ENCODE results near the gene TPSD1. TPM values are rescaled to one million over a fixed set of nuclear protein-coding genes. Genes with fewer than 3 reads are reported as not detected.
"Not testable (repeated sequence)": the region's sequence is repeated elsewhere in the genome, so short reads cannot be mapped to it uniquely, and the experiment has no call there.

The TPSD1 gene
- total RNA-seq = not detected in 2 replicates

DNA sequence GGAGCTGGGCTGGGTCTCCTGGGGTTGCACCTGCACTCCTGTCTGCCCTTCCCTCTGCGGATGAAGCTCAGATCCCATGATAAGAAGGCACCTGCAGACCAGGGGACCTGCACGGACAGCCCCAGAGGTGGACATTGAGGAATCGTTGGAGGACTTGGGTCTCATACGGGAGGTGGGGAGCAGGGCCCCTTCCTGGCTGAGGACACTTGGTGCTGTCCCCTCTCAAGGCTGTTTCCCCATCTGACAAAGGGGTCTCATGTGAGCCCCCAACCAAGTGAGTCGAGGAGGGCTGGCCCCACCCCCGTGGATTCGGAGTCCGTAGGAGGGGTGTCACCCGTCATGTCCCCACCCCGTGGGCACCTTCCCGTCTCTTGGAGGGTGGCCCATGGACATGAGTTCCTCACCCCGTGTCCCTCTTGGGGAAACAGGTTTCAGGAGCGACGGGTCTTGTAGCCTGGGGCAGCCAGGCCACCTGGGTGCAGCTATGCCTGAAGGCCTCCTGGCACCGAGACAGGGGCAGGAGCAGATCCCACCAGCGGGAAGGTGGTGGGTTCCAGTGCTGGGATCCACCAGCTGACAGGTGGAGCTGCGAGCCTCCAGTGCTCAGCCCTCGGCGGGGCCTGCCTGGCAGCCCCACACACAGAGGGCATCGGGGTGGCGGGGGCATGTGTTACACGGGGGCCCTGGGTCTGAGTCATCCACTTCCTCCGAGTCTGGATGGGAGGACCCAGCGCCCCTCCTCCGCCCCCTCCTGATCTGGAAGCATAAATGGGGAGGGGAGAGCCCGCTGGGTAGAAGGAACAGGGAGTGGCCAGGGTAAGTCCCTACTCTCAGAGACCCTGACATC is at the start of gene TPSD1:
Gene TPSD1, plus strand, starts transcription at position 794 of the 847 bp plus-strand sequence. CDS start 212 bp downstream, outside the sequence.
- not testable (repeated sequence) for DNase-seq (ENCODE audit: low read depth, low spot score)

DNA sequence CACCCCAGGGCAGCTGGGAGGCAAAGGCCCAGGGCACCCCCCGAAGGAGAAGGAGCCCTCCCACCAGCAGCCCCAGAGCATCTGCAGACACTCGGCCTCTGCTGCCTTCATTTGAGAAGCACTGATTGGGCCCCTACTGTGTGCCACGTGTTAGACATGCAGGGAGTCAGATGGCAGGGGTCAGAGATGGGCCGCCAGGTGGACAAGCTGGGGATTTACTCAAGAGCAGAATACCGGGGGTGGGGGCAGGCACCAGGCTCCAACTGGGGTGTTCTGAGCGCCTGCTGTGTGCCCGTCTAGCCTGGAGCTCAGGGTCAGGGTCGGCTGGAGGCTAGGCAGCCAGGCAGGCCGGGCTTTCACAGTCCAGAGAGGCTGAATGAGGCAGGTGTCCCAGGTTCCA is 49.5 kb upstream of the TPSD1 start:
- DNase-seq (ENCODE audit: low read depth, low spot score) = no peak

DNA sequence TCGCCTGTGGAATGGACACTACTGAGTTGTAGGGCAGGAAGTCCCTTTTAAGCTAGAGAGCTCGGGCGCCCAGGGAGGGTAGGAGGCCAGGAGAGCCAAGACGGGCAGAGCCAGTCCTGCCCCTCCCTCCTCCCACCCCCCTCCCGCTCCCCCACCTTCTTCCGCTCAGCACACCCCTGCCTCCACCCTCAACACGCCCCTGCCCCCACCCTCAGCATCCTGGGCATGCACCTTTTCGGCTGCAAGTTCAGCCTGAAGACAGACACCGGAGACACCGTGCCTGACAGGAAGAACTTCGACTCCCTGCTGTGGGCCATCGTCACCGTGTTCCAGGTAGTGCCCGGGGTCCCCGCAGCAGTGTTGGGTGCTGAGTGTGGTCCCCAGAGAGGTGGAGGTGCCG is 49.1 kb upstream of the TPSD1 start:
- no peak for DNase-seq (ENCODE audit: low read depth, low spot score)

DNA sequence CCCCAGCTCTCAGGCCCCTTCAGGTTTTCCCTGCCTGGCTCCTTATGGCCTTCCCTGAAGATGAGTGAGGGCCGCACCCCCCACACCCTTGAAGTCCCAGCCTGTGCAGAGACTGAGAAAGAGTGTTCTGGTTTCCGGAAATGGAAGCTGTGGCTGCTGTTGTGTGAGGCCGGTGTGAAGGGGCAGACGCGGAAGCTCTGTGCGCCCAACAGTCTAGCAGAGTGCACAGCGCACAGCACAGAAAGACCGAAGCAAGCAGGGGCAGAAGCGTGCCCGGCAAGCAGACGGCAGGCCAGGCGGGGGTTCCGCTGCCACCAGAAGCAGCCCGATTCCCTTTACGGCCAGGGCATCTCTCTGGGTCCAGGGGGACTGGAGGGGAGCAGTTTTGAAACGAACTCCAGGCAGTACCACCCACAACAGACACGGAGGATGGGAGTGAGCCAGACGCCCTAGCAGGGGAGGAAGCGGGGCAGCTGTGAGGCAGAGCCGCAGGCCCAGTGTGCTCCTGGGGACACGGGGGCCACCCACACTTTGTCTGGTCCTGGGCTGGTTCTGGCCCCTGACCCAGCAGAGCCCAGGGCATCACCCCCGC is 47.5 kb upstream of the TPSD1 start:
- no peak for DNase-seq (ENCODE audit: low read depth, low spot score)

DNA sequence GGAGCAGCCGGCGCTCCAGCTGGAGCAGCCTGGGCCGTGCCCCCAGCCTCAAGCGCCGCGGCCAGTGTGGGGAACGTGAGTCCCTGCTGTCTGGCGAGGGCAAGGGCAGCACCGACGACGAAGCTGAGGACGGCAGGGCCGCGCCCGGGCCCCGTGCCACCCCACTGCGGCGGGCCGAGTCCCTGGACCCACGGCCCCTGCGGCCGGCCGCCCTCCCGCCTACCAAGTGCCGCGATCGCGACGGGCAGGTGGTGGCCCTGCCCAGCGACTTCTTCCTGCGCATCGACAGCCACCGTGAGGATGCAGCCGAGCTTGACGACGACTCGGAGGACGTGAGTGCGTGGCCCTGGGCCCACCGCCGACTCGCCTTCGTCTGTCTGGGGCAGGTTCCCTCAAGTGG is 46.8 kb upstream of the TPSD1 start:
- DNase-seq (ENCODE audit: low read depth, low spot score) = no peak

DNA sequence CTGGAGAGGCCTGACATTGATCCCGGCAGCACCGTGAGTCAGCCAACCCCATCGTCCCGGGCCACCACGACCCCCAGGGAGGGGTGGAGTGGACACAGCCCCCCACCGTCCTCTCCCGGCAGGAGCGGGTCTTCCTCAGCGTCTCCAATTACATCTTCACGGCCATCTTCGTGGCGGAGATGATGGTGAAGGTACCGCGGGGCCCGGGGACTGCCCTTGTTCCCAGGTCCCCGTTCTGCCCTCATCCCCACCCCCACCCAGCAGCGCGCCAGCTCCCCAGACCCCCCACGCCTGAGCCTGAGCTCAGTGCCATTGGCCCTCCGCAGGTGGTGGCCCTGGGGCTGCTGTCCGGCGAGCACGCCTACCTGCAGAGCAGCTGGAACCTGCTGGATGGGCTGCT is 45.4 kb upstream of the TPSD1 start:
- no peak for DNase-seq (ENCODE audit: low read depth, low spot score)

DNA sequence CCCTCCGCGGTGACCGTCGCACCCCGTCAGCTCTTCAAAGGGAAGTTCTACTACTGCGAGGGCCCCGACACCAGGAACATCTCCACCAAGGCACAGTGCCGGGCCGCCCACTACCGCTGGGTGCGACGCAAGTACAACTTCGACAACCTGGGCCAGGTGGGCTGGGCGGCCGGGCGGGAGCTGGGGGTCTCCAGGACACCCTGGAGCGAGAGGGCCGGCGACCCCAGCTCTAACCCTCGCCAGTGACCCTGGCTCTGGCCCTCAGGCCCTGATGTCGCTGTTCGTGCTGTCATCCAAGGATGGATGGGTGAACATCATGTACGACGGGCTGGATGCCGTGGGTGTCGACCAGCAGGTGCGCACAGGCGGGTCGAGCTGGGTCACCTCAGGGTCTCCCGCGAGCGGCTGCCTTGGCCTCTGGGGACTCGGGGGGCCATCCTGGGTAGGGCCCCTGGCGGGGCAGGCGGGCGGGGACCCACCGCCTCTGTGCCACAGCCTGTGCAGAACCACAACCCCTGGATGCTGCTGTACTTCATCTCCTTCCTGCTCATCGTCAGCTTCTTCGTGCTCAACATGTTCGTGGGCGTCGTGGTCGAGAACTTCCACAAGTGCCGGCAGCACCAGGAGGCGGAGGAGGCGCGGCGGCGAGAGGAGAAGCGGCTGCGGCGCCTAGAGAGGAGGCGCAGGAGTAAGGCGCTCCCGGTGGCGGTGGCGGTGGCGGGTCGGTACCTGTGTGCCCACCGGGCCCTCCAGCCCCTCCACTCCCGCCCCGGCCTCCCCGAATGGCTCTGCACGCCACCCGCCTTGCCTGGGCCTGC is 44.2 kb upstream of the TPSD1 start:
- DNase-seq (ENCODE audit: low read depth, low spot score) = no peak

DNA sequence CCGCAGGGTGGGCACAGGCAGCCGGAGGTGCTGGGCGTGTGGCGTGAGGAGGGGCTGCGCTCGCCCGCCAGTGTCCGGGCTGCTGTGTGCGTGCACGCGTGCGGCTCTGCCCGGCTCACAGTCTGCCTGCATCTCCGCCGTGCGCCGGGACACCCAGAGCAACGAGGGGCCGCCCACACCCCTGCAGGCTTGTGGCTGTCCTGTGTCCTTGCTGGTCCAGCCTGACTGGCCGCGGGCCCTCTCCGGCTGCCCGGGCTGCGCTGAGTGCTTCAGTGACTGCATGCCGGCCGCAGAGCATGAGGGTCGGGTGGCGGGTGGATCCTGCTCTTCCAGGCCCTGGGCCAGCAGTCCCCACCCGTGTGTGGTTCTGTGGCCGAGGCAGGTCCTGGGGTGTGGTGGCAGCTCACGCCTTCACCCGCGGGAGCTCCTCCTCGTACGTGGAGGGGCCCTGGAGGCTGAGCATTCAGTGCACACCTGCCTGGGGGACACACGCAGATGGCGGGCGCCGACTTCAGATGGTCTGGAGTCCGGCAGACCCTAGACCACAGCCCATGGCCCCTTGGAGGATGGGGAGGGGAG is 43.2 kb upstream of the TPSD1 start:
- DNase-seq (ENCODE audit: low read depth, low spot score) = no peak

DNA sequence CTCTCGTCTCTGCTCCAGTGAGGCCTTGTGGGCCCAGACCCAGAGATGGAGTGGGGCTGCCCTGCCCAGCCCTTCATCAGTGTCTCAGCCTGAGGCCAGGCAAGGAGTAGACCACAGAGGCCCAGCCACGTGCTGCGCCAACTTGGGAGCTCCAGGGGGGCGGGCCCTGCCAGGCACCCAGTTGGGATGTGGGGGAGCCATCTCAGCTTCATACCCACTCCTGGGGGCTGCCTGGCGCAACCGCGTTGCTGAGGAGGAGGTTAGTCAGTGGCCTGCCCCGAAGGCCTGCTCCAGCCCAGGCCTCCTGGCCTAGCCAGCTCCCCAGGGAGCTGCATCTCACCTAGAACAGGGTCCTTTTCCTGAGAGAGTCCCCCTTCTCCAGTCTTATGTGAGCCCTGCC is 42.6 kb upstream of the TPSD1 start:
- no peak for DNase-seq (ENCODE audit: low read depth, low spot score)

DNA sequence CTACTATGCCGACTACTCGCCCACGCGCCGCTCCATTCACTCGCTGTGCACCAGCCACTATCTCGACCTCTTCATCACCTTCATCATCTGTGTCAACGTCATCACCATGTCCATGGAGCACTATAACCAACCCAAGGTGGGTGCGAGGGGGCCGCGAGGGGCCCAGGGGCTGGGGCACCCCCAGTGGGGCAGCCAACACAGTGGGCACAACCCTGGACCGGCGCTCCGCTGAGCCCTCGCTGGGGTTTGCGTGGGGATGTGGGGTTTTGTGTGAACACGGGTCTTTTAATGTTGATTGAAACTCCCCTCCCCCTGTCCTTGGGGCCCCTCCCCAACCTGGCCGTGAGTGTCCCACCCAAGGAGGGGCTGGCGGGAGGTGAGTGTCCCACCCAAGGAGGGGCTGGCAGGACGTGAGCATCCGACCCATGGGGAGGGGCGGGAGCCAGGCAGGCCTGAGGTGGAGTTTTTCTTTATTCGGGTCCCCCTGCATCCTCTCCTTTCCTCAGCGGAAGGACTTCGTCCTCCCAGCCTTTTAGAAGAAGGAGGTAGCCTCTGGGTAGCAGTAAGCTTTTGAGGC is 42.0 kb upstream of the TPSD1 start:
- no peak for DNase-seq (ENCODE audit: low read depth, low spot score)

DNA sequence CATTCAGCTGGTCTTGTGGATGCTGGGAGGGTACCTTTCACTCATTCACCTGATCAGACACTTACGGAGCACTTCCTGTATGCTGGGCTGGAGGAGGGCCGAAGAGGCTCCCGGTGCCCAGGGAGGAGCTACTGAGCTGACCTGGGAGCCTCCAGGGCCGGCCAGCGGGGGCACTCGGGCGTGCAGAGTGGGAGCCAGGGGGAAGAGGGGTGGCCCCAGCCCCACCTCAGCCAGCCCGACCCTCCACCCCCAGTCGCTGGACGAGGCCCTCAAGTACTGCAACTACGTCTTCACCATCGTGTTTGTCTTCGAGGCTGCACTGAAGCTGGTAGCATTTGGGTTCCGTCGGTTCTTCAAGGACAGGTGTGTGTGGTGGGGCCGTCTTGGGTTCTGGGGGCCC is 41.1 kb upstream of the TPSD1 start:
- DNase-seq (ENCODE audit: low read depth, low spot score) = no peak

DNA sequence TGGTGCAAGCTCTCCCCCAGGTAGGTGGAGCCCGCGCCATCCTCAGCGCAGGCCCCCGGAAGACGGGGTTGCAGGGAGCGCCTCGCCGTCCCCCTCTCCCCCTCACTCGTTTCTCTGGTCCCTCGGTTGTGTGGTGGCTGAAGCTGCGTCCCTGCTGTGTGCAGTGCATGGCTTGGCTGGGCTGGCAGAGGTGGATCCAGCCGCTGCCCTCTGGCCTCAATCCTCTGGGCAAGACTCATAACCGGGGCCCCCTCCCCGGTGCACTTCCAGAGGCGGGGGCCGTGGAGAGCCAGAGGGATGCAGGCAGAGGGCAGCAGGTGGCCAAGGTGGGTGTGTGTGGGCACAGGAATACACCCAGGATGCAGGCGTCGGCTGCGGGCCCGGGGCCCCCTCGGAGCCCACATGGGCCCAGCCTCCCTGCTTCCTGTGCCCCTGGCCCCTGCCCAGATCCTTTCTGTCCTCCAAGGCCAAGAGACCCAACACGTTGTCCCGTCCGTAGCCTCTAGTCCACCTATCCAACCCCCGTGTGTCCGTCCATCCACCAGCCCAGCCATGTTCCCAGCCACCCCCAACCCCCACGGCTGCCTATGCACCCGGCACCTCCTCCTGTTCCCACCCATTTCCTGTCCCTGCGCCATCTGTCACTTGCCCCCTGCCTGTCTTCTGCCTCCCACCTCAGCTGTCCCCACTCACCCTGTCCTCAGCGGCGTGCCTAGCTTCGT is 40.1 kb upstream of the TPSD1 start:
- DNase-seq (ENCODE audit: low read depth, low spot score) = no peak

DNA sequence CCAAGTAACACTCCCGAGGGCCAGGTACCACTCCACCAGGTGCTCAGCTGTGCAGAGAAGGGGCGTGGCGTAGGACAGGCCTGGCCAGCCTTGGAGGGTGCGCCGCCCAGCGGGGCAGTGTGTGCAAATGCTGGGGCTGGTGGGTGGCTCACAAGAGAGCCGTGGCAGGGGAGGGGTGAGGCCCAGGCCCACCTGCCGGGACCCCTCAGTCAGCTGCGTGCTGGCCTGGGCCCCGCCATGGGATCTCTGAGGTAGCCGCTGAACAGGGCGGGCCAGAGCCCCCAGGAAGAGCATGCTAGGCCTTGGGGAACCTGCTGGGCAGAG is 39.6 kb upstream of the TPSD1 start:
- DNase-seq (ENCODE audit: low read depth, low spot score) = no peak

DNA sequence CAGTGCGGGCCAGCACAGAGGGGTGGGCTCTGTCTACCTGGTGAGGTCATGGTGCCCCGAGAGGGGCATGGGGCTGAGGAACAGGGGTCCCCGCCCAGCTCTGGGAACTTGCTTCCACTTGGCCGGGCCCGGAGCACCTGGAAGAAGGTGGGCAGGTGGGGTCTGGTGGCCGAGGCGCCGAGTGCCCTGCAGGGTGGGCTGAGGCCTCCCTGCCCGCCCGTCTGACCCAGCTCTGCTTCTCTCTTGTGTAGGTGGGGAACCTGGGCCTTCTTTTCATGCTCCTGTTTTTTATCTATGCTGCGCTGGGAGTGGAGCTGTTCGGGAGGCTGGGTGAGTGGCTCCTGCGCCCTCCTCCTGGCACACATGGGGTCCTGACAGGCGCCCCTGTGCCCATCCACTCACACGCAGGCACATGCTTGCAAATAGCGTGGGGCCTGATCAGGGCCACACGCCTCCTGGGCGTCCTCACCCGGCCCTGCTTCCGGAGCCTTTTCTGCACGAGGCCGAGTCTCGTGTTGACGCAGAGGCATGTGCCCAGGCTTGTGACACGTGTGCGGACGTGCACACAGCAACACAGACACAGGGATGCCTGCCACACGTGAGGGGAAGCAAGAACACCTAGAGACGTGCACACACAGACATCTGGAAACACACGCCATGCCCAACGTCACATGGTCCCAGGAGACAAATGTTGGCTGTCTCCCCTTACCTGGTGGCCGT is 39.0 kb upstream of the TPSD1 start:
- no peak for DNase-seq (ENCODE audit: low read depth, low spot score)

DNA sequence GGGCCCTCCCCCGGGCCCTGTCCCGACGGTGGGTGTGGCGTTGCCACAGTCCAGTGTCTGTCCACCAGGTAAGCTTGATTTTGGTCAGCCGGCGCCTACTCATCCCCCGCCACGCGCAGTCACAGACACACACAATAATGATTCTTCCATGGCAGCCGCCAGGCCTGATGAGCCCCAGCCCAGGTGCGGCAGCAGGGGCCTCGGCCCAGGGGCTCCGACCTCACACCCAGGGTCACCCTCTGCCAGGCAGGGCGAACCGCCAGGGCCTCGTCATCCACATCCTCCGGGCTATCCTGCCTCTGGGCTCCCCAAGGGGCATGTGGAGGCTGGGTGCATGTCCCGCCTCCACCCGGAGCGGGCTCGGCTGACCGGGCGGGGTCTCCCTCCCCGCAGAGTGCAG is 38.3 kb upstream of the TPSD1 start:
- DNase-seq (ENCODE audit: low read depth, low spot score) = no peak

DNA sequence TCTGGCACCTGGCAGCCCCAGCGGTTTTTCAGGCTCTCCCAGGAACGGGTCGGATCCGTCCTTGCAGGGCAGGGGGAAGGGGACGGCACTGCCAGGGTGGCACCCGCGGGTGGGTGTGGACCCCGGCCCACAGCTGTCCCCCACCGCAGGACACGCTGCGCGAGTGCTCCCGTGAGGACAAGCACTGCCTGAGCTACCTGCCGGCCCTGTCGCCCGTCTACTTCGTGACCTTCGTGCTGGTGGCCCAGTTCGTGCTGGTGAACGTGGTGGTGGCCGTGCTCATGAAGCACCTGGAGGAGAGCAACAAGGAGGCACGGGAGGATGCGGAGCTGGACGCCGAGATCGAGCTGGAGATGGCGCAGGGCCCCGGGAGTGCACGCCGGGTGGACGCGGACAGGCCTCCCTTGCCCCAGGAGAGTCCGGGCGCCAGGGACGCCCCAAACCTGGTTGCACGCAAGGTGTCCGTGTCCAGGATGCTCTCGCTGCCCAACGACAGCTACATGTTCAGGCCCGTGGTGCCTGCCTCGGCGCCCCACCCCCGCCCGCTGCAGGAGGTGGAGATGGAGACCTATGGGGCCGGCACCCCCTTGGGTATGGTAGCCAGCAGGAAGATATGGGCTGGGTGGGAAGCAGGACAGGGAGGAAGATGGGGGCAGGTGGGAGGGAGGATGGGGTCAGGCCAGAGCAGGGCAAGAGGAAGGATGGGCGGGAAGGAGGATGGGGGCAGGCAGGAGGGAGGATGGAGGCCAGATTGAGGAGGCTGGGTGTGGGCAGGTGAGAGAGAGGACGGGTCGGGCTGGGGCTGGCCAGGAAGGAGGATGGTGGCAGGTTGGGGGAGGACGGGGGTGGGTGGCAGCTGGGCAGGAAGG is 37.6 kb upstream of the TPSD1 start:
- no peak for DNase-seq (ENCODE audit: low read depth, low spot score)

DNA sequence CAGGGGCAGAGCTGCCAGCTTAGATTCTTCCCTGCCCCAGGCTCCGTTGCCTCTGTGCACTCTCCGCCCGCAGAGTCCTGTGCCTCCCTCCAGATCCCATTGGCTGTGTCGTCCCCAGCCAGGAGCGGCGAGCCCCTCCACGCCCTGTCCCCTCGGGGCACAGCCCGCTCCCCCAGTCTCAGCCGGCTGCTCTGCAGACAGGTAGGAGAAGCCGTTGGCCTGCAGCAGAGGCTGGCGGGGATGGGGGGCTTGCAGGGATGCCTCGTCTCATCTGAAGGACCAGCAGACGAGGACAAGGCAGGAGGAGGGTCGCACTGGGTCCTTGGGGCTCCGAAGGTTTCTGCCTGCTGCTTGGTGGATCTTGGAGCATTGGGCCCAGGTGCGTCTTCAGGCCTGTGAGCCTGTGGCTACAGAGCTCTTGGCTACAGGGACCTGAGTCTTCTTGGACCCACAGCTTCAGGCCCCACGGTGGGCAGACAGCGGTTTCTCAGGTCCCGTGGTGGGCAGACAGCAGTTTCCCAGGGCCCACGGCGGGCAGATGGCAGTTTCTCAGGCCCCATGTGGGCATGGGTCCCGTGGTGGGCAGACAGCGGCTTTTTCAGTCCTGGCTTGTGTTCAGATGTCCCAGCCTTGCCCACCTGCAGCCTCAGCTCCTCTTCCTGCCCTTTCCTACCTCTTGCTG is 36.8 kb upstream of the TPSD1 start:
- DNase-seq (ENCODE audit: low read depth, low spot score) = no peak

DNA sequence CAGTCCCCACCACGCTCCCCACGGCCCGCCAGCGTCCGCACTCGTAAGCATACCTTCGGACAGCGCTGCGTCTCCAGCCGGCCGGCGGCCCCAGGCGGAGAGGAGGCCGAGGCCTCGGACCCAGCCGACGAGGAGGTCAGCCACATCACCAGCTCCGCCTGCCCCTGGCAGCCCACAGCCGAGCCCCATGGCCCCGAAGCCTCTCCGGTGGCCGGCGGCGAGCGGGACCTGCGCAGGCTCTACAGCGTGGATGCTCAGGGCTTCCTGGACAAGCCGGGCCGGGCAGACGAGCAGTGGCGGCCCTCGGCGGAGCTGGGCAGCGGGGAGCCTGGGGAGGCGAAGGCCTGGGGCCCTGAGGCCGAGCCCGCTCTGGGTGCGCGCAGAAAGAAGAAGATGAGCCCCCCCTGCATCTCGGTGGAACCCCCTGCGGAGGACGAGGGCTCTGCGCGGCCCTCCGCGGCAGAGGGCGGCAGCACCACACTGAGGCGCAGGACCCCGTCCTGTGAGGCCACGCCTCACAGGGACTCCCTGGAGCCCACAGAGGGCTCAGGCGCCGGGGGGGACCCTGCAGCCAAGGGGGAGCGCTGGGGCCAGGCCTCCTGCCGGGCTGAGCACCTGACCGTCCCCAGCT is 35.7 kb upstream of the TPSD1 start:
- no peak for DNase-seq (ENCODE audit: low read depth, low spot score)

Measured in pulmonary artery endothelial cell (primary cell).